Measurements from ENCODE around the gene RAPGEF2. TPM values are rescaled to one million over a fixed set of nuclear protein-coding genes. Genes with fewer than 3 reads are reported as not detected.

RAPGEF2 gene
- total and polyA plus RNA-seq, 2 donors (not counting 3 experiments of a cell fraction or from before 2014, with no cell fraction given), result 28.7 to 55.2 TPM

DNA sequence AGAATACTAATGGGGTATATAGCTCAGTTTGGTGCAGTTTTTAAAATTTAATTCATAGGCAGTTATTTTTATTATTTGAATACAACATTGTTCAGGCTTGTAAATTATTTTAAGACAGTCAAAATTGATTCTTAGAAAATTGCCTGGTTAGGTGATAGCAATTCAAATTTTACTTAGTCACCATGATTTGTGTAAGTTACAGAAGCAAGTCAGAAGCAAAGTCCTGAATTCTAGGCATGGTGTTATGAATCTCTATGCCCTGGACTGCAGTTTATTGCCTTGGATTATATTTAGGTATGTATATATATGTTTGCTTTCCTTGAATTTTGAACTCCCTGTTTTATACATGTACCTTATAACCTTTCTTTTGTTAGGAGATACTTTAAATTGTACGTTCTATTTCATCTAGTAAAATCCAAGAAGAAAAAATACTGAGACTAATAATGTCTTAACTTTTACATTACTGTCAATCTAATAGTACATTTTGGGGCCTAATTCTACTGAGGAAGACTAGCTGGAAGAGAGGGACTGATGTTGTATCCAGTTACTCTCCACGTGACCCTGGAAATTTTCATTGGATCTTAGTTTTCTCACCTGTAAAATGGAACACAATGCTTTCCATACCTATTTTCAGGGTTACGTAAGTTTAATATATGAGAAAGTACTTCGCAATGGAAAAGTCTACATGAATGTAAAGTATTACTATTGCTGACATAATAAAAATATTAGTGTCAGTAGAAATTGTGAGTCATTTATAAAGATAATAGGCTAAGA, 25.1 kb downstream of the RAPGEF2 start:
- H3K27me3 ChIP-seq (ENCODE audit: control insufficient read depth in 2 of 2, insufficient read depth in 2 of 2, low read length in 2 of 2), result no peaks in the 10 kb centered on the region
- H3K4me1 ChIP-seq (ENCODE audit: control insufficient read depth, extremely low read depth, insufficient read depth, low read length), result no peaks in the 10 kb centered on the region
- no peak overlapping the region for H2AFZ ChIP-seq (ENCODE audit: low read depth, low read length)
- no peaks in the 10 kb centered on the region for H3K9me3 ChIP-seq (replicated peaks; ENCODE audit: control insufficient read depth, insufficient read depth, low read length)
- no TSS peak for BruUV-seq (replicated peaks)
- peaks cover 78% of the 10 kb centered on the region for H3K79me2 ChIP-seq (ENCODE audit: control insufficient read depth, insufficient read depth, low read length)
- no peak overlapping the region for H3K9ac ChIP-seq (replicated peaks; ENCODE audit: extremely low read depth, insufficient read depth, low read length)
- H4K20me1 ChIP-seq (replicated peaks; ENCODE audit: control insufficient read depth, extremely low read depth, insufficient read depth, low read length), result peaks cover 12% of the 10 kb centered on the region
- H3K9me1 ChIP-seq (replicated peaks; ENCODE audit: control insufficient read depth, extremely low read depth, insufficient read depth, low read length), result no peaks in the 10 kb centered on the region
- DNase-seq (ENCODE audit: low read depth, low spot score) (no peak), FAIRE-seq (no peak)
- no peak overlapping the region for H3K4me3 ChIP-seq (replicated peaks in 1 of 3; ENCODE audit: insufficient read depth in 1 of 3, low read depth in 1 of 3, low read length in 3 of 3)
- dilution Hi-C loops (cut with MboI; ENCODE audit: extremely low pct_ligation_motif_present, low sequenced_read_pairs), result no loop called here
- ChIA-PET CTCF (no interaction called here), POLR2A (no interaction called here)
- intact Hi-C loops (cut with micrococcal nuclease), result no loop called here
- TF ChIP-seq EZH2 (IDR thresholded peaks at IDR 0.05; ENCODE audit: borderline replicate concordance, low read depth, low read length, severe bottlenecking), result no peak
- no peak for TF ChIP-seq JUN (IDR thresholded peaks at IDR 0.05; ENCODE audit: borderline replicate concordance, insufficient read depth, insufficient read length, low read depth)
- TF ChIP-seq POLR2AphosphoS5 (IDR thresholded peaks at IDR 0.05; ENCODE audit: insufficient read depth, low read depth, low read length), result no peak
- TF ChIP-seq POLR2A (IDR thresholded peaks at IDR 0.05; ENCODE audit: low read depth, low read length), result no peak
- TF ChIP-seq GATA2 (IDR thresholded peaks at IDR 0.05; ENCODE audit: insufficient read depth, insufficient read length, low read depth, low read length), result no peak
- no peak for TF ChIP-seq FOS (IDR thresholded peaks at IDR 0.05; ENCODE audit: borderline replicate concordance, insufficient read depth, low read length)
- TF ChIP-seq MYC (IDR thresholded peaks at IDR 0.05; ENCODE audit: low read depth, low read length), result no peak
- TF ChIP-seq, protein P1, sequence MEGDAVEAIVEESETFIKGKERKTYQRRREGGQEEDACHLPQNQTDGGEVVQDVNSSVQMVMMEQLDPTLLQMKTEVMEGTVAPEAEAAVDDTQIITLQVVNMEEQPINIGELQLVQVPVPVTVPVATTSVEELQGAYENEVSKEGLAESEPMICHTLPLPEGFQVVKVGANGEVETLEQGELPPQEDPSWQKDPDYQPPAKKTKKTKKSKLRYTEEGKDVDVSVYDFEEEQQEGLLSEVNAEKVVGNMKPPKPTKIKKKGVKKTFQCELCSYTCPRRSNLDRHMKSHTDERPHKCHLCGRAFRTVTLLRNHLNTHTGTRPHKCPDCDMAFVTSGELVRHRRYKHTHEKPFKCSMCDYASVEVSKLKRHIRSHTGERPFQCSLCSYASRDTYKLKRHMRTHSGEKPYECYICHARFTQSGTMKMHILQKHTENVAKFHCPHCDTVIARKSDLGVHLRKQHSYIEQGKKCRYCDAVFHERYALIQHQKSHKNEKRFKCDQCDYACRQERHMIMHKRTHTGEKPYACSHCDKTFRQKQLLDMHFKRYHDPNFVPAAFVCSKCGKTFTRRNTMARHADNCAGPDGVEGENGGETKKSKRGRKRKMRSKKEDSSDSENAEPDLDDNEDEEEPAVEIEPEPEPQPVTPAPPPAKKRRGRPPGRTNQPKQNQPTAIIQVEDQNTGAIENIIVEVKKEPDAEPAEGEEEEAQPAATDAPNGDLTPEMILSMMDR (IDR thresholded peaks at IDR 0.05; ENCODE audit: extremely low read depth in 1 of 2, insufficient read depth in 1 of 2, low read depth in 1 of 2, low read length in 2 of 2), result no peak
- TF ChIP-seq, protein P2, sequence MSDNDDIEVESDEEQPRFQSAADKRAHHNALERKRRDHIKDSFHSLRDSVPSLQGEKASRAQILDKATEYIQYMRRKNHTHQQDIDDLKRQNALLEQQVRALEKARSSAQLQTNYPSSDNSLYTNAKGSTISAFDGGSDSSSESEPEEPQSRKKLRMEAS (IDR thresholded peaks at IDR 0.05; ENCODE audit: insufficient read depth, insufficient read length), result no peak
- H3K27ac ChIP-seq (ENCODE audit: insufficient read depth, low read depth, low read length), result no peak overlapping the region
- H3K36me3 ChIP-seq (ENCODE audit: control insufficient read depth in 2 of 2, extremely low read depth in 1 of 2, insufficient read depth in 2 of 2, low read length in 2 of 2), result no peaks in the 10 kb centered on the region
- no peak overlapping the region for H3K4me2 ChIP-seq (ENCODE audit: insufficient read depth, low read length)
